HG03103 (cell line): ENCODE measurements around the gene SLC34A3.

Experiments used
- ATAC-seq: cut with Tn5 transposase; IDR thresholded peaks from one replicate; pipeline ENCODE4 v1.9.1; 2021; ENCODE audit warnings: low read depth; ENCODE audit not compliant: unreplicated experiment

The SLC34A3 gene

GRCh38 chr9:137194909-137195308, 35.8 kb upstream of the SLC34A3 start:
- no peak for ATAC-seq

GRCh38 chr9:137195525-137196220, 35.0 kb upstream of the SLC34A3 start:
- ATAC-seq = no peak

DNA sequence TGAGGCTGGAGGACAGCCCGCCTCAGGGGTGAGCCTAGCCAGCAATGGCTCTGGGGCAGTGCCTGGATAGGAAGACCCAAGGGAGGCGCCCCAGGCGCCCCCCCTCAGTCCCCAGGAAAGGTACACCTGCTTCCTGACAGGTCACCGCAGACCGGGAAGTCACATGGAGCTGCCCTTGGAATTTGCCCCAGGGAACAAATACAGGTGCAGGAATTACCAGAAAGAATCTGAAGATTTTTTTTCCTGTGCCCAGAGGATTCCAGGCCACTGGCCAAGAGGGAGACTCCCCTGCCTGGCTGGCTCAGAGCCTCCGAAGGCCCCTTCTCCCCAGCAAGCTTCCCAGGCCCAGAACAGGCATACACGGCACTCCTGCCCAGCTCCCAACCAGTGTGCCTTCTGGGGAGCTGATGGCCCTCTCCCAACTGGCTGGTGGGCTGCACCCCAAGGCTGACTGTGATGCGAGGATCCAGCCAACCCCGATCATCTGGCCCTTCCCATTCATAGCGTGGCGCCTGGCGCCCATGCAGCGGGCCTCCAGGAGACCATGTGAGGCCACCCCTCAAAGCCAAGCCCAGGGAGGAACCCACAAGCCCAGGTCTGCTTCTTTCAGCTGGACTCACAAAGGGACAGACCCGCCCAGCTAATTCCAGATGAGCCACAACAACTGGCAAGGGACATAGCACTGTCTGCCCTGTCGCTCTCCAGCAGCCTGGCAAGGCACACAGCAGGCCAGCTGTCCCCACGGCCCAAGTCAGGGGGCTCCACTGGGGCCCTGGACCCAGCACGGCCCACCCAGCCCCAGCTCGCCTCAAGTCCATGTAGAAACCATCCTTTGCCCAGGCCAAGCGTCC, 32.4 kb upstream of the SLC34A3 start:
- ATAC-seq = no peak

GRCh38 chr9:137198902-137199283, 31.8 kb upstream of the SLC34A3 start:
- no peak for ATAC-seq

- ATAC-seq = no peak
These were observed 31.1 kb upstream of the SLC34A3 start for GRCh38 chr9:137199411-137200121.

- peak; percentile 81 for ATAC-seq
These were observed 30.1 kb upstream of the SLC34A3 start, which contains the start of gene TPRN for GRCh38 chr9:137200311-137201204. Gene TPRN (minus strand): TSS chr9:137200741. CDS start chr9:137200711, 30 bp downstream.

DNA sequence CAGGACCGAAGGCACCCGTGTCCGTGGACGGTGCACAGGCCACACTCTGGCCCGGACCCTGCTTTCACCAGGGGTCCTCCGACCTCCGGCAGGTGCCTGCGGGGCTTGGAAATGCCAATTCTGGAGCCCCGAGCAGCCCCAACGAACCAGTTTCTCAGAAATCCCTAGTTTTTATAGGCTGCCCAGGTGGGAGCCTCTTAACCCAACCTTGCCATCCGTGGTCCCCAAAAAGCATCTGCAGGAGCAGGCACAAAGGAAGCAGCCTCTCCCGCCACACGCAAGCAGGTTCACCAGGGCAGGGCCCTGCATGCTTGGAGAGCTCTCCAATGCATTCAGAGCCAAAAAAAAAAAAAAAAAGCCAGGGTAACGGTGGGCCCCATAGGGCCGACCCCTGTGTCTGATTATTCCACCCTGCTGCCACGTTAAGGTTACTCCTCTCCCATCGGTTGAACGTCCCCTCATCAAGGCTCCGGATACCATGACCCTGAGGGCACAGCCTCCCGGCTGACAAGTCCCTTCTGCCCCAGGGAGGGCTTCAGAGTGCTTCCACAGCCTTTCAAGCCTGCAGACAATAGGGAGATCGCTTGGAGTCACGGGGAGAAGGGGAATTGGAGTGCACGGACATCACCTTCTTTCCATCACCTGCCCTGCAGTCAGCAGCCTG, 29.4 kb upstream of the SLC34A3 start:
- no peak for ATAC-seq

DNA sequence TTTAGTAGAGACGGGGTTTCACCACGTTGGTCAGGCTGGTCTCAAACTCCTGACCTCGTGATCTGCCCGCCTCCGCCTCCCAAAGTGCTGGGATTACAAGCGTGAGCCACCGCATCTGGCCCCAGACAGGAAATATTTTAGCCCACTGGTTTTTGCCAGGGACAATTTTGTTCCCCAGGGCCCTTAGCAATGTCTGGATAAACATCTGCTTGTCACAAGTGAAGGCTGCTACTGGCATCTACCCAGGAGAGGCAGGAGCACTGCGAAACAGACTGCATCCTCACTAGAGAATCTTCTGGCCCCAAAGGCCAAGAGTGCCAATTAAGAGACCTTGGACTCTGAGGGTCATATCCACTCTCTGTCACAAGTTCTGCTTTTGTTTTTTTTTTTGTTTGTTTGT, 27.7 kb upstream of the SLC34A3 start:
- ATAC-seq = no peak

DNA sequence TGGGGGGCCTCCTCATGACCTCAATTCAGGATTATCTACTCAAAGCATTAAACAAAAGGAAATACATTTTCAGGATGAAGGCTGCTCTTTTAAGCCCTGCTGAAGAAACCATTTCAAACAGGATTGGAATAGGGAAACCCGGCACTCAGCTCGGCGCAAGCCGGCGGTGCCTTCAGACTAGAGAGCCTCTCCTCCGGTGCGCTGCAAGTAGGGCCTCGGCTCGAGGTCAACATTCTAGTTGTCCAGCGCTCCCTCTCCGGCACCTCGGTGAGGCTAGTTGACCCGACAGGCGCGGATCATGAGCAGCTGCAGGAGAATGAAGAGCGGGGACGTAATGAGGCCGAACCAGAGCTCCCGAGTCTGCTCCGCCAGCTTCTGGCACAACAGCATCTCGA, 26.0 kb upstream of the SLC34A3 start:
- ATAC-seq = no peak

GRCh38 chr9:137205126-137206069, 25.3 kb upstream of the SLC34A3 start, which contains the start of the genes NDOR1 and TMEM203:
Gene NDOR1 (plus strand): TSS chr9:137205700. CDS start chr9:137205778, 78 bp downstream.
Gene TMEM203 (minus strand): TSS chr9:137205648. CDS start chr9:137205414, 234 bp downstream.
- no peak for ATAC-seq

DNA sequence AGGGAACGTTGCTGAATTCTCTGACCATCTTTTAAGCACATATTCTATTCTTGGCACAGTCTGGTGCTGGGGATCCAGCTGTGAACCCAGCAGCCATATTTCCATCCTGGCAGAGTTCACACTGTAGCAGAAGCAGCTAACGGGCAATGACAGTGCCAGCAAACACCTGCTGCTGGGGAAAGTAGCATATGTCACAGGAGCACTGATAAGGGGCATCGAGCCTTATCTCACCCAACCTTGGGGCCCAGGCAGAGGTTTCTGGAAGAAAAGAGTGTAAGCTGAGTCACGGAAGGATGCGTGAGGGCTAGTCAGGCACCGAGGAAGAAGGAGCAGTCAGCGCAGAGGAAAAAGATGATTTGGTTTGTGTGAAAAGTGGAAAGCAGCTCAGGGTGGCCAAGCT, 24.1 kb upstream of the SLC34A3 start:
- ATAC-seq = no peak

- ATAC-seq = no peak
These were observed 19.2 kb upstream of the SLC34A3 start for GRCh38 chr9:137211532-137211931.

DNA sequence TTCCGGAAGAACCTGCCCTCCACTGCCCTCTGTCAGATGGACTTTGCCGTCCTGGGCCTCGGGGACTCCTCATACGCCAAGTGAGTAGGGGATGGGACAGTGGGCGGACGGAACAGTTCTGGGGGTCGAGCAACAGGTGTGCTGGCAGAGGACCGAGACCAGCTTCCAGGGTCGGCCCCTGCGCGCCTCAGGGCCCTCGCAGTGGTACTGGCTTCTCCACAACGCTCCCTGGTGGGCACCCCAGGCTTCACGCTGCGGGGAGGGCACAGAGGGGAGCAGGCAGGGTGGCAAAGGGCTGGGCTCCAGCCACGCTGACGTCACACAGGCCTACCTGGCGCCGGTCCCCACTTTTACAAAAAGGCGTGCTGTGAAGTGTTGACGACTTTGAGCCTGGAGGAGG, 18.2 kb upstream of the SLC34A3 start:
- no peak for ATAC-seq

GRCh38 chr9:137213160-137214060, 17.3 kb upstream of the SLC34A3 start:
- ATAC-seq = no peak

DNA sequence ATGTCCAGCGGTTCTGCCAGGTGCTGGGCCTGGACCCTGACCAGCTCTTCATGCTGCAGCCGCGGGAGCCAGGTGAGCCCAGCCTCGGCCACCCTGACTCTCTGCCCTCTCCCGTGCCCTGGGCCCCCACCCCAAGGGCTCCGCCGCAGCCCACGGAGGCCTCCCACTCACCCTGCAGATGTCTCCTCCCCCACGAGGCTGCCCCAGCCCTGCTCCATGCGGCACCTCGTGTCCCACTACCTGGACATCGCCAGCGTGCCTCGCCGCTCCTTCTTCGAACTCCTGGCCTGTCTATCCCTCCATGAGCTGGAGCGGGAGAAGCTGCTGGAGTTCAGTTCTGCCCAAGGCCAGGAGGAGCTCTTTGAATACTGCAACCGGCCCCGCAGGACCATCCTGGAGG, 16.1 kb upstream of the SLC34A3 start:
- ATAC-seq = no peak

DNA sequence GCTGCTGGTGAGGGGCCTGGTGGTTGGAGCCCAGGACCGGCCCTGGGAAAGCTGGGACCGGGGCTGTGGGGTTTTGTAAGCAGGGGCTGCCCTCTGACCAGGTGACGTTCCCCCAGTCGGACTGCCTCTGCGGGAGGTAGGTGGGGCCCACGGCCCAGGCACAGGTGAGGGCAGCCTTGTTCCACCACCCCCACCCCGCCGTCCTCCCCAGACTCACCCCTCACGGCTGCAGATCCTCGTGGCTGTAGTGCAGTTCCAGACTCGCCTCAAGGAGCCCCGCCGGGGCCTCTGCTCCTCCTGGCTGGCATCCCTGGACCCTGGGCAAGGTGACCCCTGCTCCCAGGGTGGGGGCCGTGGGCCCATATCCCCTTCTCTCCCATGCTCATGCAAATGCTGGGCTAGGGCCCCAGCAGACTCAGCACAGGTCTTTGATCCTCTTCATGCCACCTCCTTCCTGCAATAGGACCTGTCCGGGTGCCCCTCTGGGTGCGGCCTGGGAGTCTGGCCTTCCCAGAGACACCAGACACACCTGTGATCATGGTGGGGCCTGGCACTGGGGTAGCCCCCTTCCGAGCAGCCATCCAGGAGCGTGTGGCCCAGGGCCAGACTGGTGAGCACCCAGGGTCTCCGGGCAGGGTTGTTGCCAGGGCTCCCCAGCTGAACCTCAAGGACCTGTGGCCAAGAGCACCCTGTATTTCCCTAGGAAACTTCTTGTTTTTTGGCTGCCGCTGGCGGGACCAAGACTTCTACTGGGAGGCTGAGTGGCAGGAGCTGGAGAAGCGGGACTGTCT, 15.3 kb upstream of the SLC34A3 start:
- ATAC-seq = no peak
